ENCODE results near the gene PIAS2.

- TF ChIP-seq CTCF (IDR thresholded peaks at IDR 0.05) (no peak), POLR2A (IDR thresholded peaks at IDR 0.05) (no peak)
Observed at GRCh38 chr18:46899274-46899948, 17.9 kb downstream of the PIAS2 start.
